22Rv1 (cell line): ENCODE data around the gene APOE.

ENCODE experiments used
- H3K27ac ChIP-seq: fragments of 450-650 bp; 2 replicates; pipeline ENCODE4 v1.5.1; 2017
- ZFX ChIP-seq: fragments of 450-650 bp; IDR thresholded peaks from 2 replicates; pipeline ENCODE4 v1.6.1; 2017; ENCODE audit warnings: antibody characterized with exemption, borderline replicate concordance
- TF ChIP-seq, protein P1 (sequence below): fragments of 450-650 bp; IDR thresholded peaks from 2 replicates; pipeline ENCODE4 v1.5.1; 2017; ENCODE audit warnings: mild to moderate bottlenecking

APOE gene

DNA sequence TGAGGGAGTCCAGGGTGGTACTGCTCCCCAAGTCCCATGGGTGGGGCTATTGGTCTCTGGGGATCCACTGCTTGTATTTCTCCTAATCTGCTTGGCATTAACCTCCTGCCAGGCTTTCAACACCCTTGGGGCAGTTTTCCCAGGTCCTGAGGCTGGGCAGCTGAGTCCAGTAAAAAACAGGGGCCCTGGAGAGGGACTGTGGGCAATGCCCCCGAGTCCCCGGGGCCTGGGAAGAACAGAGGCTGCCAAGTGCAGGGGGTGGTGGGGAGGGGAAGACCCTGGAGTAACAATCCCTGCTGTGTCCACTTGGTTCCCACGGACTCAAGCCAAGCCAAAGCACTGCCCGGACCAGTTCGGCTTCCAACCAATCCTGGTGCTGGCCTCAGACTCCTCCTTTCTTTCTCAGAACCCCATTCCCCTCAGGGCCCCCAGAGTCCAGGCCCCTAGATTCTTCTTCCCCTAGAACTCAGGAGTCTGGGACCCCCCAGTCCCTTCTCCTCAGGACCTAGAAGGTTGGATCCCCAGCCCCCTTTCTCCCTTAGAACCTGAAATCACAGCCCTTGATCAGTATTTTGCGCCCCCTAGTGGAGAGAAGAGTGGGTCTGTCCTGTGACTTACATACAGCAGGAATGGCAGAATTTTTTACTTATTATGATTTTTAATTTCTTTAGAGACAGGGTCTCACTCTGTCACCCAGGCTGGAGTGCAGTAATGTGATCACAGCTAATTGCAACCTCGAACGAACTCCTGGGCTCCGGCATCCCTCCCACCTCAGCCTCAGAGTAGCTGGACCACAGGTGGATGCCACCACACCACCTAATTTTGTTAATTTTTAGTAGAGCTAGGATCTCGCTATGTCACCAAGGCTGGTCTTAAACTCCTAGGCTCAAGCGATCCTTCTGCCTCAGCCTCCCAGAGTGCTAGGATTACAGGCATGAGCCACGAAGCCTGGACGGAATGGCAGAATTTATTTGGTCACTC, 45.9 kb downstream of the APOE start:
- TF ChIP-seq ZFX: no peak
- TF ChIP-seq, protein P1, sequence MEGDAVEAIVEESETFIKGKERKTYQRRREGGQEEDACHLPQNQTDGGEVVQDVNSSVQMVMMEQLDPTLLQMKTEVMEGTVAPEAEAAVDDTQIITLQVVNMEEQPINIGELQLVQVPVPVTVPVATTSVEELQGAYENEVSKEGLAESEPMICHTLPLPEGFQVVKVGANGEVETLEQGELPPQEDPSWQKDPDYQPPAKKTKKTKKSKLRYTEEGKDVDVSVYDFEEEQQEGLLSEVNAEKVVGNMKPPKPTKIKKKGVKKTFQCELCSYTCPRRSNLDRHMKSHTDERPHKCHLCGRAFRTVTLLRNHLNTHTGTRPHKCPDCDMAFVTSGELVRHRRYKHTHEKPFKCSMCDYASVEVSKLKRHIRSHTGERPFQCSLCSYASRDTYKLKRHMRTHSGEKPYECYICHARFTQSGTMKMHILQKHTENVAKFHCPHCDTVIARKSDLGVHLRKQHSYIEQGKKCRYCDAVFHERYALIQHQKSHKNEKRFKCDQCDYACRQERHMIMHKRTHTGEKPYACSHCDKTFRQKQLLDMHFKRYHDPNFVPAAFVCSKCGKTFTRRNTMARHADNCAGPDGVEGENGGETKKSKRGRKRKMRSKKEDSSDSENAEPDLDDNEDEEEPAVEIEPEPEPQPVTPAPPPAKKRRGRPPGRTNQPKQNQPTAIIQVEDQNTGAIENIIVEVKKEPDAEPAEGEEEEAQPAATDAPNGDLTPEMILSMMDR: peak; percentile 92
- peak overlapping the region; percentile 27; the same call in 1 of the 2 replicates for H3K27ac ChIP-seq

DNA sequence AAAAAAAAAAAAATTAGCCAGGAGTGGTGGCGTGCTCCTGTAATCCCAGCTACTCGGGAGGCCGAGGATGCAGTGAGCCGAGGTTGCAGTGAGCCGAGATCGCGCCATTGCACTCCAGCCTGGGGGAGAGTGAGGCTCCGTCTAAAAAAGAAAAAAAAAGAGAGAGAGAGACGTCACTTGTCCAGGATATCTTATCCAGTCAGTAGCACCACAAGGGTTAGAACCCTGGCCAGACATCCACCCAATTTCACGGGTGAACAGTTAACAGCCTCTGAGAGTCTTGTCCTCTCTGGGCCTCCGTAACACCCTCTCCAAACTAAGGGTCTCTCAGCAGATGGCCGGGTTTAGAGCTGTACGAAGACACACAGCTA, 48.7 kb downstream of the APOE start:
- TF ChIP-seq, protein P1: no peak
- TF ChIP-seq ZFX: no peak
- H3K27ac ChIP-seq: peak overlapping the region; percentile 95

DNA sequence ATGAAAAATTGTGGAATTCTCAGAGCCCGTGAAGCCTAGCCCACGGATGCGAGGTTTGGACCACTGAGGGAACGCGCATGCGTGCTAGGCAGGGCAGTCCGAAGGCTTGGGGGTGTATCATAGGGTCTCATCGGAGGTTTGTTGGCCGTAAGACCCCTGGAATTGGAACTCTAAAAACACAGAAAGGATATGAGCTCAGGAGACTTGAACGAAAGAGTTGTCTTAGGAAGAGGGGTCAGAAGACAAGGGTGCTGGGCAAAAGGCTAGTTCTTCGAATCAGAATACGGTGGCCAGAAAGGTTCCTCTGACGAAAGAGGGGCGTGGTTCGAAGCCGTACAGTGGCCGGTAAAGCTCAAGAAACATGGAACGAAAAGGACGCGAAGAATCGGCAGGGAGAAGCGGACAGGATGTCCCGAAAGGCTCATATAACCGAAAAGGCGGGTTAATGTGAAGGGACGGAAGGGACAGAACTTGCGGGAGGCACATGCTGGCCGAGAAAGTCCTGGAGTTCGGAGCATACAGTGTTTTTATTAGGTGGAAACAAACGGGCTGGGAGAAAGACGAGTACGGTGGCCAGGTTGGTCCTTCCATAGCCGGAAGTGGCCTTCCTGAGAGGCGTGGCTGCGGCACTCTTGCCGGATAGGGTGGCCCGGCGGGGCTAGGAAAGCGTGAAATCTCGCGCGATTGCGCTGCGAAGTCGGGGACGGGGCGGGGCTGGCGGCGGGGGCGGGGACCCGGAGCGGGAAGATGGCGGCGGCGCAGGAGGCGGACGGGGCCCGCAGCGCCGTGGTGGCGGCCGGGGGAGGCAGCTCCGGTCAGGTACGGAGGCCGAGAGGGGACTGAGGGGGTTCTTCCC, 49.3 kb downstream of the APOE start, which contains the start of gene CLPTM1:
Gene CLPTM1, plus strand, starts transcription at position 732 of the 856 bp plus-strand sequence. Its CDS starts 16 bp downstream, at position 748.
- TF ChIP-seq ZFX: no peak
- TF ChIP-seq, protein P1: no peak
- peak within 1 kb of the TSS; percentile 95 for H3K27ac ChIP-seq

DNA sequence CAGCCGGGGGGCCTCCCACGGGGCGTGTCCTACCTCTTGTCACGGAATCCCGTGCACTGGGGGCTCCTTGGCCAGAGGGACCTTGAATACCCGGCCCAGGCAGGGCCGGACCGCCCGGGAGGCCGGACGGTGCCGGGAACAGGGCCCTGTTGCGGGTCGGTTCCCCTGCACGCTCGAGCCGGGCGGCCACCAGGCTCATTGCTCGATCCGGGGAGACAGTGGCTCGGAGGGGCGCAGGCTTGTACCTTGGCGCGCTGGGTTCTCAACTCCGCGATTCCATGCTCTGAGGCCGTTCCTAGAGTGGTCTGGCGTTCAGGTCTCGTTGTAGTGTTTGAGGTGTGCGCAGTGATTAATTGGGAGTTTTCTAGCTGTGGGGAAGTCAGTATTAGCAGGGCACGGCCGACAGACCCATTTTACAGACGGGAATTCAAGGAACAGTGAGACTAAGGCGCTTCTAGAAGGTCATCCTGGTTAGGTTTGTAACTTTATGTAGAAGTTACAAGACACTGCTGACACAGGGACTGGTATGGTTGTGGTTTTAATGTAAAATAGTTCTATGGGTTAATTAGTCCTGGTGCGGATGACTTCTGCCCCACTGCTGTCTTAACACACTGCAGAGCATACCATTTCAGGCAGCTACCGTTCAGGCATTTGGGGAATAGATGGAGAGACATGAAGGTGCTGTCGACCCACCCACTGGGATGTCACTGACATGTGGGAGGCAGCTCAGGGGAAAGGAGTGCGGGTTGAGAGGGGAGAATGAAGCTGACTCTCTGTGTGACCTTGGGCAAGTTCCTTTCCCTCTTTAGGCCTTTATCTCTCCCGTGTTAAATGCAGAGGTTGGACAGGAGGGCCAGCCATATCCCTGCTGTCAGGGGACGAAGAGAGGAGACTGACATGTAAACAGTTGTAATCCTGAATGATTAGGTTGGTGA, 50.2 kb downstream of the APOE start:
- TF ChIP-seq ZFX: no peak
- TF ChIP-seq, protein P1: no peak
- H3K27ac ChIP-seq: peak overlapping the region; percentile 95

DNA sequence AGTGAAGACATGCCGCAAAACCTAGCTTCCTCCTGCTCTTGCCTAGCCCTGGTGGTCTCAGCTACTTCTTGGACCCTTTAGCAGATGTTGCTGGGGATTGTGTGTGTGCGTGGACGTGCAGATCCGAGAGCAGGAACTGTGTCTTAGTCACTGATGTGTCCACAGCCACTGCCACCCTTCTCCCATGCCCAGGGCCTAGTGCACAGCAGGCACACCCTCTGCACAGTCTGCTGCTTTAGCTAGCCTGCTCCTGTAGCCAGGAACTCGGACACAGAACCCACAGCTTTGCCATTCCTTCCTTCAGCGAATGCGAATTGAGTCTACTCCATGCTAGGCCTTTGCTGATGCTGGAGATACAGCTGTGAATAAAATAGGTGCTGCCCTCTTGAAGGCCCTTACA, 51.9 kb downstream of the APOE start:
- TF ChIP-seq, protein P1: no peak
- no peak for TF ChIP-seq ZFX
- H3K27ac ChIP-seq: no peak overlapping the region

DNA sequence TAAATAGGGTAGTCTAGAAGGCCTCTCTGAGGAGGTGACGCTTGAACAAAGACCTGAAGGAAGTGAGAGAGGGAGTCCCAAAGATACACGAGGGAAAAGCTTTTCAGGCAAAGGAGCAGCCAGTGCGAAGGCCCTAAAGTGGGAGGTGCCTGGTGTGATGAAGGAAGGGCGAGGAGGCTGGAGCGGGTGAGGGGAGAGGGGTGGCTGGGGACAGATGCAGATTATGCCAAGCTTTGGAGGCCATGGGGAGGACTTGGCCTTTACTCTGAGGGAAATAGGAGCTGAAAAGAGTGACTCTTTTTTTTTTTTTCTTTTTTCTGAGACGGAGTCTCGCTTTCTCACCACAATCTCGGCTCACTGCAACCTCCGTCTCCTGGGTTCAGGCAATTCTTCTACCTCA, 52.5 kb downstream of the APOE start:
- no peak overlapping the region for H3K27ac ChIP-seq
- no peak for TF ChIP-seq ZFX
- TF ChIP-seq, protein P1: no peak
